A549 (cell line): ENCODE measurements around the gene RAB27A. TPM values are rescaled to one million over a fixed set of nuclear protein-coding genes. Genes with fewer than 3 reads are reported as not detected.

ENCODE experiments used
- ATAC-seq, 2 experiments: fragments of 200-7000 bp in 1 of 2; fragments of >200 bp in 1 of 2; cut with Nextera tagmentation in 1 of 2; cut with Tn5 transposase in 1 of 2; 3 replicates each; pipeline versions ENCODE4 v1.8.0 to v1.9.1; 2018 to 2020; ENCODE audit warnings: mild to moderate bottlenecking in 1 of 2, moderate library complexity in 1 of 2
- CTCF ChIA-PET: fragments of 300-600 bp; sonication (Branson Sonifier 250); formaldehyde crosslinking; extraction: SDS; loops from one replicate; lab custom pipeline; 2021; ENCODE audit warnings: antibody characterized with exemption, inconsistent platforms; lab: Yijun Ruan, JAX
- POLR2A ChIA-PET: fragments of 350-600 bp; formaldehyde crosslinking; extraction: SDS; loops from one replicate; lab custom pipeline; 2021; ENCODE audit warnings: antibody characterized with exemption, inconsistent platforms; lab: Yijun Ruan, JAX
- DNase-seq, 2 experiments: peaks; one replicate each; pipeline versions ENCODE4 v3.0.0 to v3.0.0-alpha.2; 2011 to 2016; ENCODE audit warnings: low read depth in 1 of 2, low spot score in 1 of 2
- FAIRE-seq: peaks from 2 replicates; lab custom pipeline; 2011; peaks lifted over from hg19 to GRCh38; lab: Jason Lieb, UNC
- H3K27ac ChIP-seq, 2 experiments: fragments of >200 bp; sonication (Bioruptor Twin); formaldehyde crosslinking; 3 replicates each; pipeline ENCODE4 v1.5.1; 2016 to 2017
- H3K4me1 ChIP-seq: fragments of >200 bp; sonication (Bioruptor Twin); formaldehyde crosslinking; 3 replicates; pipeline ENCODE4 v1.6.1; 2016
- H3K4me2 ChIP-seq: fragments of >200 bp; sonication (Bioruptor Twin); formaldehyde crosslinking; 3 replicates; pipeline ENCODE4 v1.6.1; 2016
- H3K4me3 ChIP-seq: fragments of >200 bp; sonication (Bioruptor Twin); formaldehyde crosslinking; 3 replicates; pipeline ENCODE4 v1.5.1; 2016
- H3K9me3 ChIP-seq: fragments of >200 bp; sonication (Bioruptor Twin); formaldehyde crosslinking; 3 replicates; pipeline ENCODE4 v1.6.1; 2016
- BHLHE40 ChIP-seq: IDR thresholded peaks from 2 replicates; pipeline ENCODE4 v1.6.1; 2012; ENCODE audit warnings: low read depth, low read length, inconsistent platforms
- CBX2 ChIP-seq: fragments of 200-600 bp; sonication (generic); IDR thresholded peaks from 2 replicates; pipeline ENCODE4 v1.6.1; 2016; ENCODE audit warnings: low read depth, mild to moderate bottlenecking, borderline replicate concordance
- CBX8 ChIP-seq: fragments of 200-600 bp; sonication (generic); IDR thresholded peaks from 2 replicates; pipeline ENCODE4 v1.6.1; 2016
- CHD4 ChIP-seq: fragments of 200-600 bp; sonication (generic); IDR thresholded peaks from 2 replicates; pipeline ENCODE4 v1.6.1; 2016; ENCODE audit warnings: antibody characterized with exemption, mild to moderate bottlenecking, borderline replicate concordance
- CTCF ChIP-seq: fragments of >200 bp; sonication (Bioruptor Twin); formaldehyde crosslinking; IDR thresholded peaks from 3 replicates; pipeline ENCODE4 v1.5.1; 2016
- EHMT2 ChIP-seq: fragments of 200-600 bp; sonication (generic); IDR thresholded peaks from 2 replicates; pipeline ENCODE4 v1.6.1; 2016; ENCODE audit warnings: antibody characterized with exemption, low read depth, mild to moderate bottlenecking, moderate library complexity
- EP300 ChIP-seq, 2 experiments: fragments of >200 bp; sonication (Bioruptor Twin); formaldehyde crosslinking; IDR thresholded peaks; 2 replicates in 1 of 2; 3 replicates in 1 of 2; pipeline ENCODE4 v1.6.1; 2016 to 2017
- FOSL2 ChIP-seq, 2 experiments: fragments of 450-650 bp in 1 of 2; fragments of >200 bp in 1 of 2; sonication (Bioruptor Twin) in 1 of 2; formaldehyde crosslinking; IDR thresholded peaks; 2 replicates each; pipeline versions ENCODE4 v1.5.0 to v1.6.1; 2016 to 2020; ENCODE audit warnings: mild to moderate bottlenecking in 1 of 2, moderate library complexity in 1 of 2
- FOXS1 ChIP-seq: fragments of 250-450 bp; sonication (Bioruptor Pico); IDR thresholded peaks from 2 replicates; pipeline ENCODE4 v1.5.0; 2020; ENCODE audit warnings: mild to moderate bottlenecking, moderate library complexity
- GATA3 ChIP-seq: IDR thresholded peaks from 2 replicates; pipeline ENCODE4 v1.6.1; 2012; ENCODE audit warnings: borderline replicate concordance
- HEYL ChIP-seq: fragments of 250-450 bp; sonication (Bioruptor Pico); IDR thresholded peaks from 2 replicates; pipeline ENCODE4 v1.8.0; 2021; ENCODE audit warnings: mild to moderate bottlenecking, moderate library complexity
- NR3C1 ChIP-seq: fragments of >200 bp; sonication (Bioruptor Twin); formaldehyde crosslinking; IDR thresholded peaks from 3 replicates; pipeline ENCODE4 v1.6.1; 2017
- PBX3 ChIP-seq: IDR thresholded peaks from 2 replicates; pipeline ENCODE4 v1.6.1; 2012
- POLR2AphosphoS2 ChIP-seq: conservative IDR thresholded peaks from 2 replicates; pipeline ENCODE4 v1.6.1; 2012; ENCODE audit warnings: low read length, improper control_type of control experiment, inconsistent platforms
- RAD21 ChIP-seq, 2 experiments: fragments of >200 bp in 1 of 2; sonication (Bioruptor Twin) in 1 of 2; formaldehyde crosslinking in 1 of 2; IDR thresholded peaks in 1 of 2; conservative IDR thresholded peaks in 1 of 2; 2 replicates in 1 of 2; 3 replicates in 1 of 2; pipeline ENCODE4 v1.6.1; 2012 to 2018; ENCODE audit warnings: inconsistent platforms in 1 of 2
- RARB ChIP-seq: fragments of 250-450 bp; sonication (Bioruptor Pico); IDR thresholded peaks from 2 replicates; pipeline ENCODE4 v1.8.0; 2021; ENCODE audit warnings: mild to moderate bottlenecking, moderate library complexity
- SREBF2 ChIP-seq: fragments of 450-650 bp; IDR thresholded peaks from 2 replicates; pipeline ENCODE4 v1.6.1; 2014; ENCODE audit warnings: mild to moderate bottlenecking, moderate library complexity
- TFCP2L1 ChIP-seq: fragments of 250-450 bp; sonication (Bioruptor Pico); IDR thresholded peaks from 2 replicates; pipeline ENCODE4 v1.5.0; 2021; ENCODE audit warnings: mild to moderate bottlenecking
- USF2 ChIP-seq: fragments of 450-650 bp; IDR thresholded peaks from 2 replicates; pipeline ENCODE4 v1.6.1; 2014; ENCODE audit warnings: antibody characterized with exemption
- WGBS: methylation state at CpG from one replicate; pipeline ENCODE4 v1.1.6; 2017; ENCODE audit errors: missing lambda C conversion rate; 5-methylcytosine and 5-hydroxymethylcytosine counted together
- polyA plus RNA-seq, 4 experiments: library from polyadenylated mRNA; depleted of rRNA in 3 of 4; stranded (reverse); fragments of >200 nt; fragmentation: RNase III in 1 of 4; extraction: RNeasy Plus Mini Kit Qiagen cat#74134 plus additional on column Dnase treatment in 1 of 4; gene quantifications; 2 replicates in 3 of 4; 3 replicates in 1 of 4; pipeline ENCODE4 v1.2.3, GENCODE V29; 2011 to 2017

Gene RAB27A
- polyA plus RNA-seq, 2 of the 4 experiments (the other 2 are of a cell fraction), result 8.1 to 17.0 TPM

GRCh38 chr15:55247766-55248427, 41.7 kb downstream of the RAB27A start:
- WGBS, result 92% methylated on average over 7 of the region's 7 CpGs
- ChIA-PET POLR2A (no interaction called here), CTCF (interaction anchor here (0.6 to 1.4 kb wide), 4 partner anchors 26 to 159 kb away, joined by 3 to 4 read pairs (median 3); no protein-coding TSS in a partner anchor)
- H3K4me1 ChIP-seq, result peaks cover 24% of the 10 kb centered on the region; the same call in 2 of the 3 replicates
- no peak overlapping the region for H3K4me3 ChIP-seq
- no peak overlapping the region for H3K4me2 ChIP-seq
- no peak for ATAC-seq
- no peak for DNase-seq
- no peak for TF ChIP-seq CBX2
- TF ChIP-seq FOXS1 (CRISPR knock-in tag), result no peak
- no peak for TF ChIP-seq BHLHE40
- no peak for TF ChIP-seq FOSL2 (IDR thresholded peaks at IDR 0.05)
- TF ChIP-seq FOSL2 (CRISPR knock-in tag; IDR thresholded peaks at IDR 0.05), result no peak
- no peak for TF ChIP-seq CHD4
- no peak for TF ChIP-seq RAD21 (conservative IDR thresholded peaks at IDR 0.05 in 1 of 2, IDR thresholded peaks at IDR 0.05 in 1 of 2)
- no peak for TF ChIP-seq EP300 (IDR thresholded peaks at IDR 0.05)
- TF ChIP-seq RARB (CRISPR knock-in tag), result no peak
- no peak for TF ChIP-seq POLR2AphosphoS2
- no peak for TF ChIP-seq USF2
- TF ChIP-seq EHMT2, result no peak
- TF ChIP-seq HEYL, result no peak
- TF ChIP-seq NR3C1, result no peak
- TF ChIP-seq GATA3, result no peak
- TF ChIP-seq CTCF, result no peak
- no peak overlapping the region for H3K27ac ChIP-seq
- FAIRE-seq, result no peak
- H3K9me3 ChIP-seq, result no peaks in the 10 kb centered on the region

GRCh38 chr15:55247311-55247710, 42.3 kb downstream of the RAB27A start:
- Histone ChIP-seq H3K4me2 (no peak overlapping the region), H3K9me3 (no peaks in the 10 kb centered on the region), H3K27ac (no peak overlapping the region), H3K4me1 (peaks cover 24% of the 10 kb centered on the region; the same call in 2 of the 3 replicates), H3K4me3 (no peak overlapping the region)
- CTCF ChIA-PET, result interaction anchor here (0.7 to 1.4 kb wide), 4 partner anchors 14 to 159 kb away, joined by 3 to 6 read pairs (median 4); no protein-coding TSS in a partner anchor
- DNase-seq, result no peak
- FAIRE-seq, result no peak
- no peak for ATAC-seq
- TF ChIP-seq HEYL, result no peak
- no peak for TF ChIP-seq SREBF2
- TF ChIP-seq CHD4, result no peak
- TF ChIP-seq USF2, result no peak
- no peak for TF ChIP-seq TFCP2L1 (CRISPR knock-in tag)
- TF ChIP-seq EP300 (IDR thresholded peaks at IDR 0.05), result no peak
- TF ChIP-seq GATA3, result no peak
- no peak for TF ChIP-seq CBX8
- no peak for TF ChIP-seq PBX3
- TF ChIP-seq, all 56 proteins: peak for 0
- POLR2A ChIA-PET, result no interaction called here
